ENCODE measurements around the gene NOC4L. TPM values are rescaled to one million over a fixed set of nuclear protein-coding genes. Genes with fewer than 3 reads are reported as not detected.

Gene NOC4L
- total and polyA plus RNA-seq, 12 donors = 7.4 to 22.2 (median 9.5) TPM

DNA sequence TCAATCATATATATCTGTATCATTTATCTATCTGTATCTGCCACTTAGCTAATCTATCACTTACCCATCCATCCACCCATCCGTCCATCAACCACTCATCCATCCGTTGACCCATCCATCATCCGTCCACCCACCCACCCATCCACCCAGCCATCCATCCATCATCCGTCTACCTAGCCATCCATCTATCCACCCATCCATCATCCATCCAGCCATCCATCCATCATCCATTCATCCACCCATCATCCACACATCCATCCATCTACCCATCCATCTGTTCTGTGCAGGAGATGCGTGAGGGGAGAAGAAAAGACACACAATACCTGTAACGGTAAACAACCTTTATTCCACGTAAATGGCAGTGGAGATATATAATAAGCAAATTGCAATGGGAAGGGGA, 20.2 kb downstream of the NOC4L start:
- Histone ChIP-seq H3K4me1 (peaks cover 0 to 15% (median 0%) of the 10 kb centered on the region in 9 donors), H3K36me3 (no peaks in the 10 kb centered on the region), H3K27ac (no peak overlapping the region), H3K27me3 (peaks cover 0 to 44% (median 18%) of the 10 kb centered on the region in 7 donors), H3K9me3 (no peaks in the 10 kb centered on the region), H3K4me3 (no peak overlapping the region)
- DNase-seq = no peak
- no peak for ATAC-seq
- intact Hi-C loops (cut with DNase I) = no loop called here
- TF ChIP-seq CTCF (IDR thresholded peaks at IDR 0.05) = no peak
- 82 to 87% methylated on average over 7 of the region's 7 CpGs for WGBS, 2 donors

GRCh38 chr12:132165584-132165983, 21.3 kb downstream of the NOC4L start:
- DNase-seq (no peak), ATAC-seq (no peak)
- TF ChIP-seq CTCF (IDR thresholded peaks at IDR 0.05) = no peak
- H3K9me3 ChIP-seq = no peaks in the 10 kb centered on the region
- no peak overlapping the region for H3K4me3 ChIP-seq
- no peak overlapping the region for H3K27ac ChIP-seq
- peaks cover 0 to 49% (median 27%) of the 10 kb centered on the region in 7 donors for H3K27me3 ChIP-seq
- intact Hi-C loops (cut with DNase I) = no loop called here
- H3K36me3 ChIP-seq = no peaks in the 10 kb centered on the region
- WGBS, 2 donors = 96 to 97% methylated on average over 6 of the region's 6 CpGs
- peaks cover 0 to 15% (median 0%) of the 10 kb centered on the region in 9 donors for H3K4me1 ChIP-seq

DNA sequence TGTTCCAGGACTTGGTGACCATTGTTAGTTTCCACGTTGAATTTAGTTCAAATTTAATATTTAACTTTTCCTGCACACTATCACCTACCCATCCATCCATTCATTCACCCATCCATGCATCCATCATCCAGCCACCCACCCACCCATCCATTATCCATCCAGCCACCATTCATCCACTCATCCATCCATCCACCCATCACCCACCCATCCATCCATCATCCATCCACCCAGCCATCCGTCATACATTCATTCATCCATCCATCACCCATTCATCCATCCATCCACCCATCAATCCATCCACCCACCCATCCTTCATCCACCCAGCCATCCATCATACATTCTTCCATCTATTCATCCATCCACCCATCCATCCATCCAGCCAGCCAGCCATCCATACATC, 21.8 kb downstream of the NOC4L start:
- no peak overlapping the region for H3K4me3 ChIP-seq

GRCh38 chr12:132166801-132167591, 22.7 kb downstream of the NOC4L start:
- WGBS, 2 donors = 91 to 94% methylated on average over 10 of the region's 10 CpGs
- H3K27me3 ChIP-seq = peaks cover 0 to 59% (median 38%) of the 10 kb centered on the region in 7 donors
- H3K27ac ChIP-seq = no peak overlapping the region
- TF ChIP-seq CTCF (IDR thresholded peaks at IDR 0.05) = no peak
- peaks cover 0 to 15% (median 0%) of the 10 kb centered on the region in 9 donors for H3K4me1 ChIP-seq
- no peaks in the 10 kb centered on the region for H3K36me3 ChIP-seq
- H3K9me3 ChIP-seq = no peaks in the 10 kb centered on the region
- no peak for DNase-seq
- intact Hi-C loops (cut with DNase I) = no loop called here
- H3K4me3 ChIP-seq = no peak overlapping the region
- ATAC-seq = no peak

More for the DNA sequence above, 21.8 kb downstream of the NOC4L start:
- WGBS, 2 donors = 92% methylated on average over 2 of the region's 2 CpGs
- Histone ChIP-seq H3K9me3 (no peaks in the 10 kb centered on the region), H3K4me1 (peaks cover 0 to 15% (median 0%) of the 10 kb centered on the region in 9 donors), H3K27ac (no peak overlapping the region), H3K27me3 (peaks cover 0 to 53% (median 30%) of the 10 kb centered on the region in 7 donors), H3K36me3 (no peaks in the 10 kb centered on the region)
- no peak for ATAC-seq
- DNase-seq = no peak
- intact Hi-C loops (cut with DNase I) = no loop called here
- TF ChIP-seq CTCF (IDR thresholded peaks at IDR 0.05) = no peak
